GM12878 (cell line): ENCODE measurements around the gene ATP10A. TPM values are rescaled to one million over a fixed set of nuclear protein-coding genes. Genes with fewer than 3 reads are reported as not detected.

Experiments
- ATAC-seq: fragments of 200-7000 bp; cut with Tn5 transposase; 3 replicates; pipeline ENCODE4 v1.9.1; 2020; ENCODE audit warnings: mild to moderate bottlenecking, moderate library complexity
- BruUV-seq: library from RNA; stranded (reverse); fragments of 400-500 nt; replicated peaks from 2 replicates; lab custom pipeline; 2021; lab: Mats Ljungman, UMichigan
- CTCF ChIA-PET: fragments of 300-600 bp; sonication (Branson Sonifier 250); formaldehyde crosslinking; extraction: SDS; loops from one replicate; lab custom pipeline; 2021; ENCODE audit warnings: inconsistent platforms; lab: Yijun Ruan, JAX
- POLR2A ChIA-PET: fragments of 350-600 bp; formaldehyde crosslinking; extraction: SDS; loops from one replicate; lab custom pipeline; 2021; ENCODE audit warnings: inconsistent platforms; lab: Charles Lee
- RAD21 ChIA-PET: fragments of 300-600 bp; sonication (Branson Sonifier 250); formaldehyde crosslinking; loops from one replicate; lab custom pipeline; 2023; ENCODE audit warnings: antibody characterized with exemption; ENCODE audit not compliant: unreplicated experiment; lab: Charles Lee
- SMC1A ChIA-PET: fragments of 300-600 bp; sonication (Branson Sonifier 250); formaldehyde crosslinking; loops from one replicate; lab custom pipeline; 2023; ENCODE audit not compliant: unreplicated experiment, uncharacterized antibody; lab: Charles Lee
- DNase-seq: peaks from one replicate; pipeline ENCODE4 v3.0.0-alpha.2; 2011; ENCODE audit warnings: low read depth, low spot score
- FAIRE-seq: peaks from 3 replicates; lab custom pipeline; 2011; peaks lifted over from hg19 to GRCh38; lab: Jason Lieb, UNC
- H2AFZ ChIP-seq: 2 replicates; pipeline ENCODE4 v1.6.0; 2011; ENCODE audit warnings: low read depth, low read length, control low read depth; ENCODE audit not compliant: control insufficient read depth
- H3K27ac ChIP-seq: 2 replicates; pipeline ENCODE4 v1.5.1; 2011; ENCODE audit warnings: control low read depth; ENCODE audit not compliant: control insufficient read depth, insufficient read depth
- H3K27me3 ChIP-seq, 2 experiments: replicated peaks in 1 of 2; 2 replicates each; pipeline versions ENCODE4 v1.6.0 to v1.6.1; 2011; ENCODE audit warnings: low read length in 1 of 2; ENCODE audit not compliant: control insufficient read depth in 2 of 2, insufficient read depth in 2 of 2
- H3K36me3 ChIP-seq, 2 experiments: 2 replicates each; pipeline ENCODE4 v1.5.1; 2011; ENCODE audit warnings: low read length in 1 of 2; ENCODE audit not compliant: control insufficient read depth in 2 of 2, insufficient read depth in 2 of 2
- H3K4me1 ChIP-seq: 2 replicates; pipeline ENCODE4 v1.6.1; 2011; ENCODE audit warnings: mild to moderate bottlenecking, low read length, moderate library complexity, mixed read lengths; ENCODE audit not compliant: control insufficient read depth, insufficient read depth
- H3K4me2 ChIP-seq: 2 replicates; pipeline ENCODE4 v1.6.0; 2011; ENCODE audit warnings: control low read depth; ENCODE audit not compliant: control insufficient read depth, insufficient read depth
- H3K4me3 ChIP-seq: fragments of 200-600 bp; sonication (generic); 2 replicates; pipeline ENCODE4 v1.5.1; 2016
- H3K79me2 ChIP-seq: 2 replicates; pipeline ENCODE4 v1.6.0; 2011; ENCODE audit warnings: low read length; ENCODE audit not compliant: control insufficient read depth, insufficient read depth
- H3K9ac ChIP-seq: 2 replicates; pipeline ENCODE4 v1.8.0; 2011; ENCODE audit warnings: low read length, control low read depth, mixed read lengths; ENCODE audit not compliant: control insufficient read depth, insufficient read depth
- H3K9me3 ChIP-seq: replicated peaks from 3 replicates; pipeline ENCODE4 v1.5.1; 2011; ENCODE audit warnings: mild to moderate bottlenecking, low read length; ENCODE audit not compliant: control insufficient read depth, insufficient read depth
- H4K20me1 ChIP-seq: 2 replicates; pipeline ENCODE4 v1.6.0; 2011; ENCODE audit not compliant: control insufficient read depth, insufficient read depth
- BMI1 ChIP-seq: fragments of 450-650 bp; IDR thresholded peaks from 2 replicates; pipeline ENCODE4 v1.6.1; 2016; ENCODE audit warnings: mild to moderate bottlenecking, moderate library complexity, borderline replicate concordance
- MEF2A ChIP-seq: IDR thresholded peaks from 2 replicates; pipeline ENCODE4 v1.6.1; 2011; ENCODE audit warnings: low read depth, mild to moderate bottlenecking, low read length, moderate library complexity; ENCODE audit not compliant: insufficient read depth
- ZNF384 ChIP-seq: IDR thresholded peaks from 2 replicates; pipeline ENCODE4 v1.6.1; 2012; ENCODE audit warnings: low read depth, mild to moderate bottlenecking, low read length, improper control_type of control experiment, borderline replicate concordance
- WGBS: methylation state at CpG from one replicate; pipeline ENCODE4 v1.1.6; 2016; ENCODE audit warnings: low lambda C conversion rate; ENCODE audit not compliant: insufficient replicate concordance, insufficient coverage; ENCODE audit errors: missing lambda C conversion rate; 5-methylcytosine and 5-hydroxymethylcytosine counted together
- in situ Hi-C: fragments of 300-500 bp; cut with MboI; formaldehyde crosslinking; loops from 9 replicates; pipeline ENCODE4 v1.14.3; 2018; ENCODE audit warnings: mixed read lengths
- intact Hi-C: fragments of 100-400 bp; cut with micrococcal nuclease; formaldehyde crosslinking; loops from one replicate; pipeline ENCODE4 v1.14.2; 2022; ENCODE audit not compliant: unreplicated experiment
- polyA plus RNA-seq, 11 experiments: library from polyadenylated mRNA; depleted of rRNA in 4 of 11; unstranded in 6 of 11; stranded (reverse) in 5 of 11; fragments of >200 nt; fragmentation: Nextera tagmentation in 4 of 11; fragmentation: Illumina TruSeq in 1 of 11; extraction: Ambion mirVana in 4 of 11; extraction: Trizol in 1 of 11; gene quantifications; 1 replicate in 1 of 11; 2 replicates in 10 of 11; pipeline versions ENCODE4 v1.2.1 to v1.2.3, GENCODE V29; 2011 to 2016; ENCODE audit warnings: inconsistent platforms in 2 of 11, missing spikeins in 2 of 11, low read depth in 1 of 11
- total RNA-seq, 4 experiments: library from RNA; depleted of rRNA in 3 of 4; stranded (reverse); fragments of >200 nt in 3 of 4; fragmentation: Illumina TruSeq in 1 of 4; extraction: Trizol in 1 of 4; gene quantifications; 2 replicates each; pipeline versions ENCODE4 v1.2.1 to v1.2.3, GENCODE V29; 2013 to 2021
- TF ChIP-seq, protein P1 (sequence below): fragments of 450-650 bp; IDR thresholded peaks from 2 replicates; pipeline ENCODE4 v1.6.1; 2017; ENCODE audit warnings: mild to moderate bottlenecking
- TF ChIP-seq, protein P2 (sequence below): IDR thresholded peaks from 2 replicates; pipeline ENCODE4 v1.6.1; 2011; ENCODE audit warnings: borderline replicate concordance, low read depth, mild to moderate bottlenecking, moderate library complexity, mixed read lengths, low read length; ENCODE audit not compliant: insufficient read depth; ENCODE audit errors: extremely low read length
- TF ChIP-seq, protein P3 (sequence below): IDR thresholded peaks from 2 replicates; pipeline ENCODE4 v1.6.1; 2012; ENCODE audit warnings: low read depth, low read length, improper control_type of control experiment

ATP10A gene
- total and polyA plus RNA-seq, 10 of the 15 experiments (the other 5 are each of a cell fraction or from before 2014, with no cell fraction given), result 0.04 to 1.5 (median 0.31) TPM; not detected in 2

DNA sequence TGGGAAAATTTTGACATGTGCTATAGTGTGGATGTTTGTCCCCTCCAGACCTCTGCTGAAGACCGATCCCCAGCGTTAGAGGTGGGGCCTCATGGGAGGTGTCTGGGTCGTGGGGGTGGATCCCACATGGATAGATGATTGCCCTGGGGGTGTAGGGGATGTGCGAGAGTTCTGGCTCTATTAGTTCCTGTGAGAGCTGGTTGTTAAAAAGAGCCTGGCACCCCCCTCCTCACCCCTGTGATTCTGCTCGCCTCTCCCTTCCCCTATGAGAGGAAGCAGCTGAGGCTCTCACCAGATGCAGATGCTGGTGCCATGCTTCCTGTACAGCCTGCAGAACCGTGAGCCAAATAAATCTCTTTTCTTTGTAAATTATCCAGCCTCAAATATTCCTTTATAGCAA, 67.4 kb downstream of the ATP10A start (continued):
- TF ChIP-seq, protein P1, sequence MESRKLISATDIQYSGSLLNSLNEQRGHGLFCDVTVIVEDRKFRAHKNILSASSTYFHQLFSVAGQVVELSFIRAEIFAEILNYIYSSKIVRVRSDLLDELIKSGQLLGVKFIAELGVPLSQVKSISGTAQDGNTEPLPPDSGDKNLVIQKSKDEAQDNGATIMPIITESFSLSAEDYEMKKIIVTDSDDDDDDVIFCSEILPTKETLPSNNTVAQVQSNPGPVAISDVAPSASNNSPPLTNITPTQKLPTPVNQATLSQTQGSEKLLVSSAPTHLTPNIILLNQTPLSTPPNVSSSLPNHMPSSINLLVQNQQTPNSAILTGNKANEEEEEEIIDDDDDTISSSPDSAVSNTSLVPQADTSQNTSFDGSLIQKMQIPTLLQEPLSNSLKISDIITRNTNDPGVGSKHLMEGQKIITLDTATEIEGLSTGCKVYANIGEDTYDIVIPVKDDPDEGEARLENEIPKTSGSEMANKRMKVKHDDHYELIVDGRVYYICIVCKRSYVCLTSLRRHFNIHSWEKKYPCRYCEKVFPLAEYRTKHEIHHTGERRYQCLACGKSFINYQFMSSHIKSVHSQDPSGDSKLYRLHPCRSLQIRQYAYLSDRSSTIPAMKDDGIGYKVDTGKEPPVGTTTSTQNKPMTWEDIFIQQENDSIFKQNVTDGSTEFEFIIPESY, result no peak
- TF ChIP-seq, all 136 proteins: peak for 0

DNA sequence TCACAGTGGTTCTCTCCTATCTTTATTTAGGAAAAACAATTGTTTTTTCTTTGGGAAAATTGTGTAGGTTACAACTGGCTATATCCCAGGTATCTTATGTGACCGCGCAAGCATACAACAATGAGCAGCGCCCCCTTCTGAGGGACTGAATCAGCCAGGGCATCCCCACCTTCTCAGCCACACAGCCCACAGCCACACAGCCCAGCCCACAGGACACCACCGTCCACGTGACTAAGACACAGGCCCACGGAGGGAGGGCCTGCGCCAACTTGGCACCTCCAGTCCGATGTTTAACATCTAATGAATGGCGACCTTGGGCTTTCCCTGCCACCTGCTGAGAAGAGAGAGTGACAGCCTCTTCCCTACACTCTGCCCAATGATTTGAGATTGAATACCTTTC, 68.1 kb downstream of the ATP10A start:
- ChIA-PET CTCF (no interaction called here), SMC1A (interaction anchor here (1.4 kb wide), 1 partner anchor 16 kb away, joined by 3 read pairs; no protein-coding TSS in a partner anchor), POLR2A (no interaction called here), RAD21 (no interaction called here)
- Histone ChIP-seq H3K36me3 (no peaks in the 10 kb centered on the region), H3K27me3 (no peaks in the 10 kb centered on the region), H3K9me3 (no peaks in the 10 kb centered on the region; the same call in 2 of the 3 replicates), H3K27ac (no peak overlapping the region), H3K4me2 (no peak overlapping the region), H3K79me2 (no peaks in the 10 kb centered on the region), H3K4me3 (no peak overlapping the region), H4K20me1 (no peaks in the 10 kb centered on the region), H2AFZ (no peak overlapping the region), H3K9ac (no peak overlapping the region), H3K4me1 (peaks cover 12% of the 10 kb centered on the region)
- intact Hi-C loops (no loop called here), in situ Hi-C loops (loop anchor here (5.0 kb wide), 1 partner anchor 48 kb away; no protein-coding TSS in a partner anchor)
- no peak for FAIRE-seq
- 66% methylated on average over 9 of the region's 9 CpGs for WGBS
- TF ChIP-seq, protein P2, sequence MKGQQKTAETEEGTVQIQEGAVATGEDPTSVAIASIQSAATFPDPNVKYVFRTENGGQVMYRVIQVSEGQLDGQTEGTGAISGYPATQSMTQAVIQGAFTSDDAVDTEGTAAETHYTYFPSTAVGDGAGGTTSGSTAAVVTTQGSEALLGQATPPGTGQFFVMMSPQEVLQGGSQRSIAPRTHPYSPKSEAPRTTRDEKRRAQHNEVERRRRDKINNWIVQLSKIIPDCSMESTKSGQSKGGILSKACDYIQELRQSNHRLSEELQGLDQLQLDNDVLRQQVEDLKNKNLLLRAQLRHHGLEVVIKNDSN, result no peak
- TF ChIP-seq MEF2A (no peak), ZNF384 (no peak), BMI1 (no peak)
- TF ChIP-seq, protein P3, sequence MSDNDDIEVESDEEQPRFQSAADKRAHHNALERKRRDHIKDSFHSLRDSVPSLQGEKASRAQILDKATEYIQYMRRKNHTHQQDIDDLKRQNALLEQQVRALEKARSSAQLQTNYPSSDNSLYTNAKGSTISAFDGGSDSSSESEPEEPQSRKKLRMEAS, result no peak
- no peak for ATAC-seq
- no TSS peak for BruUV-seq
- DNase-seq, result no peak
